ENCODE data around the gene PRKCE.

GRCh38 chr2:46045888-46046287, 394.4 kb downstream of the PRKCE start:
- TF ChIP-seq POLR2A (IDR thresholded peaks at IDR 0.05; ENCODE audit: borderline replicate concordance, extremely low read depth, insufficient read depth, insufficient read length): no peak
- TF ChIP-seq CTCF (IDR thresholded peaks at IDR 0.05 in 2 of 3, conservative IDR thresholded peaks at IDR 0.05 in 1 of 3; ENCODE audit: borderline replicate concordance in 1 of 3, insufficient read depth in 1 of 3, low read depth in 2 of 3, low read length in 2 of 3): no peak
- TF ChIP-seq CEBPB (IDR thresholded peaks at IDR 0.05; ENCODE audit: low read depth): no peak
- no peak for TF ChIP-seq REST (IDR thresholded peaks at IDR 0.05; ENCODE audit: low read depth)
- TF ChIP-seq POLR2AphosphoS5 (IDR thresholded peaks at IDR 0.05; ENCODE audit: low read depth, low read length): no peak
- TF ChIP-seq, protein P1, sequence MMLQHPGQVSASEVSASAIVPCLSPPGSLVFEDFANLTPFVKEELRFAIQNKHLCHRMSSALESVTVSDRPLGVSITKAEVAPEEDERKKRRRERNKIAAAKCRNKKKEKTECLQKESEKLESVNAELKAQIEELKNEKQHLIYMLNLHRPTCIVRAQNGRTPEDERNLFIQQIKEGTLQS (IDR thresholded peaks at IDR 0.05): no peak
- no peak for TF ChIP-seq YY1 (IDR thresholded peaks at IDR 0.05; ENCODE audit: extremely low read depth, insufficient replicate concordance, low read depth, low read length)
- no peak for TF ChIP-seq ZFX (IDR thresholded peaks at IDR 0.05)
- no peak for TF ChIP-seq FOSL1 (IDR thresholded peaks at IDR 0.05; ENCODE audit: low read depth)
- no peak for TF ChIP-seq ELF1 (IDR thresholded peaks at IDR 0.05; ENCODE audit: borderline replicate concordance, low read depth)
- no peak for TF ChIP-seq EZH2 (IDR thresholded peaks at IDR 0.05)
- no peak for TF ChIP-seq TCF7L2 (IDR thresholded peaks at IDR 0.05; ENCODE audit: borderline replicate concordance, extremely low read depth, insufficient read depth, insufficient read length)
- no peak for TF ChIP-seq SIN3A (IDR thresholded peaks at IDR 0.05; ENCODE audit: low read depth)
